Measurements from ENCODE around the gene TACR2.

DNA sequence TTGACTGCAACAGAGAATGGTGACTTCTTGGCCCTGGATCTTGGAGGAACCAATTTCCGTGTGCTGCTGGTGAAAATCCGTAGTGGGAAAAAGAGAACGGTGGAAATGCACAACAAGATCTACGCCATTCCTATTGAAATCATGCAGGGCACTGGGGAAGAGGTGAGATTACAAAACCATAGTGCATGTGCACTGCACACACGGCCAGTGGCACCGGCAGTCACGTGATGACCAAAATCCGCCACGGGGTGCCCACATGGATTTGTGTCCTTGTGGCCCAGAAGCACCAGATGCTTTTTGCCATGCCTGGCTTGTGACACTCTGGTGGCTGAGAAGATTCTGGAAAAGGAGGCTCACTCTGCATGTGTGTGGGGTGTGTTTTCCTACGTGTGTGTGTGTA is 32.4 kb downstream of the TACR2 start:
- no peak for TF ChIP-seq EZH2 (IDR thresholded peaks at IDR 0.05; ENCODE audit: borderline replicate concordance, low read depth, low read length, severe bottlenecking)
- TF ChIP-seq, protein P1, sequence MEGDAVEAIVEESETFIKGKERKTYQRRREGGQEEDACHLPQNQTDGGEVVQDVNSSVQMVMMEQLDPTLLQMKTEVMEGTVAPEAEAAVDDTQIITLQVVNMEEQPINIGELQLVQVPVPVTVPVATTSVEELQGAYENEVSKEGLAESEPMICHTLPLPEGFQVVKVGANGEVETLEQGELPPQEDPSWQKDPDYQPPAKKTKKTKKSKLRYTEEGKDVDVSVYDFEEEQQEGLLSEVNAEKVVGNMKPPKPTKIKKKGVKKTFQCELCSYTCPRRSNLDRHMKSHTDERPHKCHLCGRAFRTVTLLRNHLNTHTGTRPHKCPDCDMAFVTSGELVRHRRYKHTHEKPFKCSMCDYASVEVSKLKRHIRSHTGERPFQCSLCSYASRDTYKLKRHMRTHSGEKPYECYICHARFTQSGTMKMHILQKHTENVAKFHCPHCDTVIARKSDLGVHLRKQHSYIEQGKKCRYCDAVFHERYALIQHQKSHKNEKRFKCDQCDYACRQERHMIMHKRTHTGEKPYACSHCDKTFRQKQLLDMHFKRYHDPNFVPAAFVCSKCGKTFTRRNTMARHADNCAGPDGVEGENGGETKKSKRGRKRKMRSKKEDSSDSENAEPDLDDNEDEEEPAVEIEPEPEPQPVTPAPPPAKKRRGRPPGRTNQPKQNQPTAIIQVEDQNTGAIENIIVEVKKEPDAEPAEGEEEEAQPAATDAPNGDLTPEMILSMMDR (IDR thresholded peaks at IDR 0.05; ENCODE audit: borderline replicate concordance, extremely low read depth, low read length, poor library complexity, severe bottlenecking), result no peak

Data from DND-41 (cell line).